Motor neuron (in vitro differentiated cells): Measurements from ENCODE around the gene FTO. TPM values are rescaled to one million over a fixed set of nuclear protein-coding genes. Genes with fewer than 3 reads are reported as not detected.

Experiments used
- ATAC-seq, 8 experiments: fragments of 200-7000 bp; cut with Tn5 transposase; replicated peaks in 6 of 8; 2 replicates each; pipeline ENCODE4 v1.8.0; 2021; ENCODE audit warnings: mild to moderate bottlenecking in 8 of 8, moderate library complexity in 8 of 8
- H3K27ac ChIP-seq, 2 donors: fragments of 250-450 bp; sonication (Bioruptor Pico); 2 replicates each; pipeline ENCODE4 v1.9.0; 2021; ENCODE audit warnings: antibody characterized with exemption in 2 of 2, mild to moderate bottlenecking in 2 of 2, moderate library complexity in 1 of 2
- H3K4me1 ChIP-seq, 2 donors: fragments of 250-450 bp; sonication (Bioruptor Pico); replicated peaks in 1 of 2; 2 replicates each; pipeline ENCODE4 v1.6.1; 2021; ENCODE audit warnings: antibody characterized with exemption in 2 of 2, mild to moderate bottlenecking in 2 of 2, moderate library complexity in 1 of 2
- H3K4me3 ChIP-seq, 5 donors: fragments of 250-450 bp; sonication (Bioruptor Pico); 2 replicates each; pipeline ENCODE4 v1.9.0; 2021; ENCODE audit warnings: antibody characterized with exemption in 5 of 5, mild to moderate bottlenecking in 5 of 5, moderate library complexity in 4 of 5
- WGBS, 10 experiments: fragments of 450-650 bp; shearing (Covaris generic); methylation state at CpG; one replicate each; pipeline ENCODE4 v1.0.0; 2022; 5-methylcytosine and 5-hydroxymethylcytosine counted together
- in situ Hi-C, 9 experiments: fragments of 400-800 bp; cut with MboI; loops; one replicate each; pipeline ENCODE4 v1.15.0; 2021; ENCODE audit warnings: low sequenced_read_pairs in 9 of 9, low pct_unique_long_range_greater_than_20kb in 2 of 9; ENCODE audit not compliant: unreplicated experiment in 9 of 9
- total RNA-seq, 8 experiments: library from RNA; unstranded; fragments of 300-600 nt; gene quantifications; 2 replicates each; pipeline versions ENCODE4 v1.2.3 to v1.2.4, GENCODE V29; 2022

FTO gene
- total RNA-seq, 8 experiments from 2014 or later: 73.8 to 143 (median 112) TPM

GRCh38 chr16:53991754-53992378, 287.9 kb downstream of the FTO start:
- Histone ChIP-seq H3K4me1 (peaks cover 17 to 18% of the 10 kb centered on the region in 2 donors), H3K4me3 (no peak overlapping the region), H3K27ac (no peak overlapping the region)
- in situ Hi-C loops: no loop called here
- 0 to 100% (median 80%) methylated on average over 1 to 8 of the region's 8 CpGs for WGBS, 10 experiments
- ATAC-seq: peak in 5 of 8 experiments; percentile 7 to 55 (median 28)

GRCh38 chr16:53995378-53995777, 291.4 kb downstream of the FTO start:
- in situ Hi-C loops: no loop called here
- no peak for ATAC-seq
- WGBS, 10 experiments: 72 to 93% (median 91%) methylated on average over 2 to 5 of the region's 6 CpGs; no CpG with 5 or more reads in 2 of the 10 experiments

GRCh38 chr16:53996961-53997360, 293.0 kb downstream of the FTO start:
- WGBS, 10 experiments: 76 to 100% (median 96%) methylated on average over 2 to 5 of the region's 5 CpGs

More at GRCh38 chr16:53995378-53995777, 291.4 kb downstream of the FTO start:
- Histone ChIP-seq H3K4me1 (peaks cover 26 to 28% of the 10 kb centered on the region in 2 donors), H3K4me3 (no peak overlapping the region), H3K27ac (no peak overlapping the region)

GRCh38 chr16:53998024-53998810, 294.3 kb downstream of the FTO start:
- Histone ChIP-seq H3K4me3 (no peak overlapping the region), H3K27ac (no peak overlapping the region), H3K4me1 (peaks cover 8 to 11% of the 10 kb centered on the region in 2 donors)
- in situ Hi-C loops: no loop called here
- ATAC-seq: no peak
- WGBS, 10 experiments: 93 to 100% (median 96%) methylated on average over 2 to 5 of the region's 5 CpGs; no CpG with 5 or more reads in 1 of the 10 experiments

More at GRCh38 chr16:53996961-53997360, 293.0 kb downstream of the FTO start:
- no peak overlapping the region for H3K27ac ChIP-seq
- H3K4me3 ChIP-seq: no peak overlapping the region
- ATAC-seq: no peak
- H3K4me1 ChIP-seq: peaks cover 10 to 17% of the 10 kb centered on the region in 2 donors
- in situ Hi-C loops: no loop called here

GRCh38 chr16:53998966-53999522, 295.1 kb downstream of the FTO start:
- WGBS, 10 experiments: 50 to 95% (median 86%) methylated on average over 1 to 5 of the region's 5 CpGs; no CpG with 5 or more reads in 3 of the 10 experiments
- Histone ChIP-seq H3K27ac (no peak overlapping the region), H3K4me3 (no peak overlapping the region), H3K4me1 (peaks cover 8 to 11% of the 10 kb centered on the region in 2 donors)
- ATAC-seq: no peak
- in situ Hi-C loops: no loop called here

GRCh38 chr16:53999841-54000240, 295.9 kb downstream of the FTO start:
- no peak for ATAC-seq
- Histone ChIP-seq H3K27ac (no peak overlapping the region), H3K4me1 (peaks cover 8 to 11% of the 10 kb centered on the region in 2 donors), H3K4me3 (no peak overlapping the region)
- 50 to 100% (median 82%) methylated on average over 1 to 4 of the region's 4 CpGs for WGBS, 10 experiments
- in situ Hi-C loops: no loop called here

GRCh38 chr16:54000361-54000760, 296.4 kb downstream of the FTO start:
- no peak overlapping the region for H3K27ac ChIP-seq
- H3K4me3 ChIP-seq: no peak overlapping the region
- peaks cover 8 to 11% of the 10 kb centered on the region in 2 donors for H3K4me1 ChIP-seq
- in situ Hi-C loops: no loop called here
- WGBS, 10 experiments: 71 to 100% (median 93%) methylated on average over 1 to 5 of the region's 5 CpGs; no CpG with 5 or more reads in 1 of the 10 experiments
- ATAC-seq: peak in 1 of 8 experiments; percentile 49

GRCh38 chr16:54006693-54007092, 302.7 kb downstream of the FTO start:
- Histone ChIP-seq H3K27ac (no peak overlapping the region), H3K4me3 (no peak overlapping the region), H3K4me1 (no peaks in the 10 kb centered on the region)
- 73 to 100% (median 94%) methylated on average over 2 to 4 of the region's 4 CpGs; no CpG with 5 or more reads in 2 of the 10 experiments for WGBS, 10 experiments
- in situ Hi-C loops: no loop called here
- ATAC-seq: no peak

GRCh38 chr16:54007504-54007903, 303.5 kb downstream of the FTO start:
- 63 to 100% (median 83%) methylated on average over 1 to 2 of the region's 2 CpGs; no CpG with 5 or more reads in 1 of the 10 experiments for WGBS, 10 experiments
- no peak for ATAC-seq
- in situ Hi-C loops: no loop called here
- Histone ChIP-seq H3K4me3 (no peak overlapping the region), H3K27ac (no peak overlapping the region), H3K4me1 (no peaks in the 10 kb centered on the region)

GRCh38 chr16:54009464-54010176, 305.7 kb downstream of the FTO start:
- in situ Hi-C loops: no loop called here
- Histone ChIP-seq H3K4me1 (no peaks in the 10 kb centered on the region), H3K27ac (no peak overlapping the region), H3K4me3 (no peak overlapping the region)
- 61 to 100% (median 92%) methylated on average over 2 to 7 of the region's 9 CpGs for WGBS, 10 experiments
- no peak for ATAC-seq

- no peak overlapping the region for H3K4me3 ChIP-seq
- in situ Hi-C loops: no loop called here
- no peak for ATAC-seq
- H3K4me1 ChIP-seq: peaks cover 0 to 6% of the 10 kb centered on the region in 2 donors
- 85 to 100% (median 100%) methylated on average over 1 to 2 of the region's 2 CpGs; no CpG with 5 or more reads in 3 of the 10 experiments for WGBS, 10 experiments
- no peak overlapping the region for H3K27ac ChIP-seq
These were observed 311.2 kb downstream of the FTO start for GRCh38 chr16:54015147-54015546.

GRCh38 chr16:54022362-54022761, 318.4 kb downstream of the FTO start:
- in situ Hi-C loops: no loop called here
- WGBS, 10 experiments: 63 to 100% (median 83%) methylated on average over 1 of the region's 1 CpG; no CpG with 5 or more reads in 3 of the 10 experiments
- peak in 5 of 8 experiments; percentile 26 to 73 (median 42) for ATAC-seq
- peaks cover 4 to 31% of the 10 kb centered on the region in 2 donors for H3K4me1 ChIP-seq
- no peak overlapping the region for H3K4me3 ChIP-seq
- H3K27ac ChIP-seq: no peak overlapping the region
